Ovary (tissue), 3 donors: Measurements from ENCODE around the gene AOC3.

Experiments used
- POLR2A ChIP-seq: fragments of 450-650 bp; IDR thresholded peaks from one replicate; pipeline ENCODE4 v1.6.1; 2017; ENCODE audit warnings: antibody characterized with exemption, mild to moderate bottlenecking, moderate library complexity
- TF ChIP-seq, protein P1 (sequence below), 3 donors: fragments of 450-650 bp in 2 of 3; fragments of 200-600 bp in 1 of 3; IDR thresholded peaks; one replicate each; pipeline versions ENCODE4 v1.5.1 to v1.8.0; 2016 to 2022; ENCODE audit warnings: antibody characterized with exemption in 3 of 3, mild to moderate bottlenecking in 1 of 3
- donor health status: DM: no; HTN: no; CAD: no.

DNA sequence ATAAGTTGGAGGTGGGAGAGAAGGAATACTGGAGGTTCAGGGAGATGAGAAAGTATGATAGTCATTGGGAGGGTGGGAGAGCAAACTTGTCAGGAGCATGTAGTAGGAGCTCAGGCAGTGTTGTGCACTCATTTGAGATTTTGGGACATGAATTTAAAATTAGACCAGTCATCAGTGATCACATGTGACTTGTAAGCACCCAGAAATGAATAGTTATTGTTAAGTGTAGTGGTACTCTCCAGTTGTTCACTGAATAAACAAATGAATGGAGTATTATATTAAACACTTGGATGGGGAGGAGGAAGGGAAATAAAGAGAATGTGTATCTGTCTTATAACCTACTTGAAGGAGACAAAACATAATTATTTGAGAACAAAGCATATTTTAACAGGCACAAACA, 20.0 kb upstream of the AOC3 start:
- TF ChIP-seq, protein P1, sequence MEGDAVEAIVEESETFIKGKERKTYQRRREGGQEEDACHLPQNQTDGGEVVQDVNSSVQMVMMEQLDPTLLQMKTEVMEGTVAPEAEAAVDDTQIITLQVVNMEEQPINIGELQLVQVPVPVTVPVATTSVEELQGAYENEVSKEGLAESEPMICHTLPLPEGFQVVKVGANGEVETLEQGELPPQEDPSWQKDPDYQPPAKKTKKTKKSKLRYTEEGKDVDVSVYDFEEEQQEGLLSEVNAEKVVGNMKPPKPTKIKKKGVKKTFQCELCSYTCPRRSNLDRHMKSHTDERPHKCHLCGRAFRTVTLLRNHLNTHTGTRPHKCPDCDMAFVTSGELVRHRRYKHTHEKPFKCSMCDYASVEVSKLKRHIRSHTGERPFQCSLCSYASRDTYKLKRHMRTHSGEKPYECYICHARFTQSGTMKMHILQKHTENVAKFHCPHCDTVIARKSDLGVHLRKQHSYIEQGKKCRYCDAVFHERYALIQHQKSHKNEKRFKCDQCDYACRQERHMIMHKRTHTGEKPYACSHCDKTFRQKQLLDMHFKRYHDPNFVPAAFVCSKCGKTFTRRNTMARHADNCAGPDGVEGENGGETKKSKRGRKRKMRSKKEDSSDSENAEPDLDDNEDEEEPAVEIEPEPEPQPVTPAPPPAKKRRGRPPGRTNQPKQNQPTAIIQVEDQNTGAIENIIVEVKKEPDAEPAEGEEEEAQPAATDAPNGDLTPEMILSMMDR (IDR thresholded peaks at IDR 0.05): no peak
- no peak for TF ChIP-seq POLR2A
